ENCODE results near the gene FGF2. TPM values are rescaled to one million over a fixed set of nuclear protein-coding genes. Genes with fewer than 3 reads are reported as not detected.

The FGF2 gene
- total and polyA plus RNA-seq, 4 donors: 0.52 to 1.4 (median 0.98) TPM

DNA sequence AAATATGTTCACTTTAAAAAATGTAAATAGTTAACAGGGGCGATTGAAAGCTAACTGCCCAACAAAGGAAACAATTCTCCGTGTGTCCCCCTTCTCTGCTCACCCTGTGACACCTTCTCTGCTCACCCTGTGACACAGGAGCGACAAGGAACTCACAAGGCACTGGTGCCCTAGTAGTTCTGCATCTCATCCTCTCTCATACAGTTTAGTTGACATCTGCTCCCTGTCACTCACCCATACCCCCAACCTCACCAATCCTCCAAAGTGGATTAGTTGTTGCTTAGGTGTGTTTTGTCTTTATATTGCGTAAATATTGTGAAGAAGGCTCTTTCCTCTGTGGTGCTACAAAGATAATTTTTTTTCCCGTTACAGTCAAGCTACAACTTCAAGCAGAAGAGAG lies 49.3 kb downstream of the FGF2 start:
- 91% methylated on average over 5 of the region's 5 CpGs for WGBS
- Histone ChIP-seq H3K4me1 (ENCODE audit: control insufficient read depth in 4 of 4, insufficient read depth in 4 of 4, low read length in 3 of 4) (peaks cover 0 to 2% (median 0%) of the 10 kb centered on the region in 4 donors), H3K9me3 (ENCODE audit: control insufficient read depth in 4 of 4, low read length in 3 of 4) (no peaks in the 10 kb centered on the region), H3K27ac (ENCODE audit: low read depth in 1 of 2, low read length in 2 of 2) (no peak overlapping the region), H3K9ac (ENCODE audit: low read depth in 1 of 2, low read length in 2 of 2) (no peak overlapping the region), H3K36me3 (ENCODE audit: control insufficient read depth in 4 of 4, insufficient read depth in 3 of 4, low read depth in 1 of 4, low read length in 3 of 4) (no peaks in the 10 kb centered on the region), H3K27me3 (ENCODE audit: control insufficient read depth in 4 of 4, insufficient read depth in 4 of 4, low read length in 3 of 4) (no peaks in the 10 kb centered on the region), H3K4me3 (ENCODE audit: low read depth in 1 of 3, low read length in 3 of 3) (no peak overlapping the region)
- no peak for TF ChIP-seq EGR1 (IDR thresholded peaks at IDR 0.05; ENCODE audit: low read depth in 2 of 2)
- no peak for TF ChIP-seq RXRA (IDR thresholded peaks at IDR 0.05)
- no peak for TF ChIP-seq RAD21 (IDR thresholded peaks at IDR 0.05)
- no peak for TF ChIP-seq JUND (IDR thresholded peaks at IDR 0.05)
- TF ChIP-seq, protein P1, sequence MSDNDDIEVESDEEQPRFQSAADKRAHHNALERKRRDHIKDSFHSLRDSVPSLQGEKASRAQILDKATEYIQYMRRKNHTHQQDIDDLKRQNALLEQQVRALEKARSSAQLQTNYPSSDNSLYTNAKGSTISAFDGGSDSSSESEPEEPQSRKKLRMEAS (IDR thresholded peaks at IDR 0.05): no peak
- TF ChIP-seq, protein P2, sequence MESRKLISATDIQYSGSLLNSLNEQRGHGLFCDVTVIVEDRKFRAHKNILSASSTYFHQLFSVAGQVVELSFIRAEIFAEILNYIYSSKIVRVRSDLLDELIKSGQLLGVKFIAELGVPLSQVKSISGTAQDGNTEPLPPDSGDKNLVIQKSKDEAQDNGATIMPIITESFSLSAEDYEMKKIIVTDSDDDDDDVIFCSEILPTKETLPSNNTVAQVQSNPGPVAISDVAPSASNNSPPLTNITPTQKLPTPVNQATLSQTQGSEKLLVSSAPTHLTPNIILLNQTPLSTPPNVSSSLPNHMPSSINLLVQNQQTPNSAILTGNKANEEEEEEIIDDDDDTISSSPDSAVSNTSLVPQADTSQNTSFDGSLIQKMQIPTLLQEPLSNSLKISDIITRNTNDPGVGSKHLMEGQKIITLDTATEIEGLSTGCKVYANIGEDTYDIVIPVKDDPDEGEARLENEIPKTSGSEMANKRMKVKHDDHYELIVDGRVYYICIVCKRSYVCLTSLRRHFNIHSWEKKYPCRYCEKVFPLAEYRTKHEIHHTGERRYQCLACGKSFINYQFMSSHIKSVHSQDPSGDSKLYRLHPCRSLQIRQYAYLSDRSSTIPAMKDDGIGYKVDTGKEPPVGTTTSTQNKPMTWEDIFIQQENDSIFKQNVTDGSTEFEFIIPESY (IDR thresholded peaks at IDR 0.05): no peak
- DNase-seq (ENCODE audit: low spot score): no peak

GRCh38 chr4:122876456-122876855 lies 49.8 kb downstream of the FGF2 start:
- H3K9ac ChIP-seq (ENCODE audit: low read depth in 1 of 2, low read length in 2 of 2): no peak overlapping the region
- H3K4me1 ChIP-seq (ENCODE audit: control insufficient read depth in 4 of 4, insufficient read depth in 4 of 4, low read length in 3 of 4): peaks cover 0 to 3% (median 0%) of the 10 kb centered on the region in 4 donors
- no peak overlapping the region for H3K27ac ChIP-seq (ENCODE audit: low read depth in 1 of 2, low read length in 2 of 2)
- H3K4me3 ChIP-seq (ENCODE audit: low read depth in 1 of 3, low read length in 3 of 3): no peak overlapping the region
- WGBS: 96% methylated on average over 3 of the region's 3 CpGs
- H3K9me3 ChIP-seq (ENCODE audit: control insufficient read depth in 4 of 4, low read length in 3 of 4): no peaks in the 10 kb centered on the region
- H3K27me3 ChIP-seq (ENCODE audit: control insufficient read depth in 4 of 4, insufficient read depth in 4 of 4, low read length in 3 of 4): no peaks in the 10 kb centered on the region
- no peak for DNase-seq (ENCODE audit: low spot score)
- TF ChIP-seq, protein P1 (IDR thresholded peaks at IDR 0.05): no peak
- TF ChIP-seq, protein P3, sequence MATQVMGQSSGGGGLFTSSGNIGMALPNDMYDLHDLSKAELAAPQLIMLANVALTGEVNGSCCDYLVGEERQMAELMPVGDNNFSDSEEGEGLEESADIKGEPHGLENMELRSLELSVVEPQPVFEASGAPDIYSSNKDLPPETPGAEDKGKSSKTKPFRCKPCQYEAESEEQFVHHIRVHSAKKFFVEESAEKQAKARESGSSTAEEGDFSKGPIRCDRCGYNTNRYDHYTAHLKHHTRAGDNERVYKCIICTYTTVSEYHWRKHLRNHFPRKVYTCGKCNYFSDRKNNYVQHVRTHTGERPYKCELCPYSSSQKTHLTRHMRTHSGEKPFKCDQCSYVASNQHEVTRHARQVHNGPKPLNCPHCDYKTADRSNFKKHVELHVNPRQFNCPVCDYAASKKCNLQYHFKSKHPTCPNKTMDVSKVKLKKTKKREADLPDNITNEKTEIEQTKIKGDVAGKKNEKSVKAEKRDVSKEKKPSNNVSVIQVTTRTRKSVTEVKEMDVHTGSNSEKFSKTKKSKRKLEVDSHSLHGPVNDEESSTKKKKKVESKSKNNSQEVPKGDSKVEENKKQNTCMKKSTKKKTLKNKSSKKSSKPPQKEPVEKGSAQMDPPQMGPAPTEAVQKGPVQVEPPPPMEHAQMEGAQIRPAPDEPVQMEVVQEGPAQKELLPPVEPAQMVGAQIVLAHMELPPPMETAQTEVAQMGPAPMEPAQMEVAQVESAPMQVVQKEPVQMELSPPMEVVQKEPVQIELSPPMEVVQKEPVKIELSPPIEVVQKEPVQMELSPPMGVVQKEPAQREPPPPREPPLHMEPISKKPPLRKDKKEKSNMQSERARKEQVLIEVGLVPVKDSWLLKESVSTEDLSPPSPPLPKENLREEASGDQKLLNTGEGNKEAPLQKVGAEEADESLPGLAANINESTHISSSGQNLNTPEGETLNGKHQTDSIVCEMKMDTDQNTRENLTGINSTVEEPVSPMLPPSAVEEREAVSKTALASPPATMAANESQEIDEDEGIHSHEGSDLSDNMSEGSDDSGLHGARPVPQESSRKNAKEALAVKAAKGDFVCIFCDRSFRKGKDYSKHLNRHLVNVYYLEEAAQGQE (IDR thresholded peaks at IDR 0.05): no peak
- no peaks in the 10 kb centered on the region for H3K36me3 ChIP-seq (ENCODE audit: control insufficient read depth in 4 of 4, insufficient read depth in 3 of 4, low read depth in 1 of 4, low read length in 3 of 4)

DNA sequence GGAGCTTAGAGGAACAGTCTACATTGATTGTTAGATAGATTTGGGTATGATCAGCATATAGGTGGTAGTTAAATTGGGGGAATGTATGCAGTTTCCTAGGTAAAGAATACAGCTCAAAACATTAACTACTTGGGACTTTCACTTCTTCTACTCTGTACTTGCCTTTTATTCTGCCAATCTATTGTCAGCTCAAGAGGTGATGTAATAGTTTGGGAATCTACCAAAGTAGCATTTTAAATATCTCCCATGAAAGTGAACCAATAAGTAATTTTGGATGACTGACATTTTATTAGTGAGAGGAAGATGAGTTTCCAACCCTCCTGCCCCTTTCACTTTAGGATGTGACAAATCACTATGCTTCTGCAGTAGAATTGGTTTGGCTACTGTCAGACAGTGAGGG lies 52.4 kb downstream of the FGF2 start:
- Histone ChIP-seq H3K9me3 (ENCODE audit: control insufficient read depth in 4 of 4, low read length in 3 of 4) (no peaks in the 10 kb centered on the region), H3K27me3 (ENCODE audit: control insufficient read depth in 4 of 4, insufficient read depth in 4 of 4, low read length in 3 of 4) (no peaks in the 10 kb centered on the region), H3K4me3 (ENCODE audit: low read depth in 1 of 3, low read length in 3 of 3) (no peak overlapping the region), H3K4me1 (ENCODE audit: control insufficient read depth in 4 of 4, insufficient read depth in 4 of 4, low read length in 3 of 4) (peaks cover 0 to 4% (median under 1%) of the 10 kb centered on the region in 4 donors), H3K36me3 (ENCODE audit: control insufficient read depth in 4 of 4, insufficient read depth in 3 of 4, low read depth in 1 of 4, low read length in 3 of 4) (no peaks in the 10 kb centered on the region), H3K9ac (ENCODE audit: low read depth in 1 of 2, low read length in 2 of 2) (no peak overlapping the region), H3K27ac (ENCODE audit: low read depth in 1 of 2, low read length in 2 of 2) (no peak overlapping the region)
- DNase-seq (ENCODE audit: low spot score): no peak
- TF ChIP-seq, protein P2 (IDR thresholded peaks at IDR 0.05): no peak
- TF ChIP-seq TAF1 (conservative IDR thresholded peaks at IDR 0.05) (no peak), ATF3 (IDR thresholded peaks at IDR 0.05) (no peak), FOXA1 (IDR thresholded peaks at IDR 0.05) (no peak), SP1 (IDR thresholded peaks at IDR 0.05) (no peak), JUND (IDR thresholded peaks at IDR 0.05) (no peak), NR2F2 (IDR thresholded peaks at IDR 0.05) (no peak), GABPA (IDR thresholded peaks at IDR 0.05 in 1 of 2, conservative IDR thresholded peaks at IDR 0.05 in 1 of 2) (no peak), RXRA (IDR thresholded peaks at IDR 0.05) (no peak), RAD21 (IDR thresholded peaks at IDR 0.05) (no peak), EGR1 (IDR thresholded peaks at IDR 0.05; ENCODE audit: low read depth in 2 of 2) (no peak), FOXA2 (IDR thresholded peaks at IDR 0.05) (no peak), HNF4G (IDR thresholded peaks at IDR 0.05) (no peak)
- TF ChIP-seq, protein P3 (IDR thresholded peaks at IDR 0.05): no peak
- TF ChIP-seq, protein P1 (IDR thresholded peaks at IDR 0.05): no peak

Measured in liver (tissue), 9 donors.